Activated naive CD8-positive, alpha-beta T cell (primary cell): ENCODE results near the gene KRTAP5-2.
"Not testable (repeated sequence)": the region's sequence is repeated elsewhere in the genome, so short reads cannot be mapped to it uniquely, and the experiment has no call there.

ENCODE experiments used
- H3K27ac Mint-ChIP-seq: one replicate; pipeline ENCODE4 v1.8.0; 2021; ENCODE audit warnings: mixed read lengths
- H3K27me3 Mint-ChIP-seq: one replicate; pipeline ENCODE4 v1.8.0; 2021; ENCODE audit warnings: mixed read lengths
- H3K36me3 Mint-ChIP-seq: one replicate; pipeline ENCODE4 v1.8.0; 2021; ENCODE audit warnings: mixed read lengths
- H3K4me1 Mint-ChIP-seq: one replicate; pipeline ENCODE4 v1.8.0; 2021; ENCODE audit warnings: low read depth, mixed read lengths
- H3K4me3 Mint-ChIP-seq: one replicate; pipeline ENCODE4 v1.8.0; 2021; ENCODE audit warnings: mild to moderate bottlenecking, mixed read lengths
- H3K9me3 Mint-ChIP-seq: one replicate; pipeline ENCODE4 v1.8.0; 2021; ENCODE audit warnings: low read depth, mixed read lengths

KRTAP5-2 gene

GRCh38 chr11:1605923-1606322, 7.8 kb upstream of the KRTAP5-2 start:
- H3K9me3 Mint-ChIP-seq, H3K4me3 Mint-ChIP-seq, H3K4me1 Mint-ChIP-seq, H3K36me3 Mint-ChIP-seq, H3K27ac Mint-ChIP-seq: not testable (repeated sequence)
- H3K27me3 Mint-ChIP-seq: peaks cover 21% of the 10 kb centered on the region

- peaks cover 25% of the 10 kb centered on the region for H3K27me3 Mint-ChIP-seq
- no peaks in the 10 kb centered on the region for H3K9me3 Mint-ChIP-seq
- no peaks in the 10 kb centered on the region for H3K4me1 Mint-ChIP-seq
- H3K27ac Mint-ChIP-seq: no peak overlapping the region
- no peaks in the 10 kb centered on the region for H3K36me3 Mint-ChIP-seq
- no peak overlapping the region for H3K4me3 Mint-ChIP-seq
Measured at GRCh38 chr11:1604711-1605110, 6.6 kb upstream of the KRTAP5-2 start.

- no peaks in the 10 kb centered on the region for H3K4me1 Mint-ChIP-seq
- peaks cover 28% of the 10 kb centered on the region for H3K27me3 Mint-ChIP-seq
- H3K9me3 Mint-ChIP-seq: no peaks in the 10 kb centered on the region
- no peak overlapping the region for H3K4me3 Mint-ChIP-seq
- no peak overlapping the region for H3K27ac Mint-ChIP-seq
- H3K36me3 Mint-ChIP-seq: no peaks in the 10 kb centered on the region
Measured at GRCh38 chr11:1604181-1604580, 6.1 kb upstream of the KRTAP5-2 start.

DNA sequence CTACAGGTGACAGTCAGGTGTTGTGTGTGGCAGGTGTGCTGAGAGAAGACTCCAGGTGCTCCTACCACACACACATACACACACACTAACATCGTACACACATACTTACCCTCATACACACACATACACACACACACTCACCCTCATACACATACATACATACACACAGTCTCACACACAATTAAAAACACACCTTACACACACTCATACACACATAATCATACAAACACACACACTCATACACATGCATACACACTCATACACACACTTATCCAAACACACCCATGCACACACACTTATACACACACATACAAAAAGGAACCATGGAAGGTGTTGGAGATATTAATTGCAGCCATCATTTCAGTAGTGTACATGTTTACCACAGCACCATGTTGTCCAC, 5.5 kb upstream of the KRTAP5-2 start:
- peaks cover 28% of the 10 kb centered on the region for H3K27me3 Mint-ChIP-seq
- no peaks in the 10 kb centered on the region for H3K4me1 Mint-ChIP-seq
- H3K27ac Mint-ChIP-seq: no peak overlapping the region
- H3K36me3 Mint-ChIP-seq: no peaks in the 10 kb centered on the region
- no peaks in the 10 kb centered on the region for H3K9me3 Mint-ChIP-seq
- no peak overlapping the region for H3K4me3 Mint-ChIP-seq

GRCh38 chr11:1601663-1602062, 3.6 kb upstream of the KRTAP5-2 start:
- H3K4me3 Mint-ChIP-seq, H3K27ac Mint-ChIP-seq, H3K4me1 Mint-ChIP-seq, H3K9me3 Mint-ChIP-seq, H3K36me3 Mint-ChIP-seq: not testable (repeated sequence)
- peaks cover 34% of the 10 kb centered on the region for H3K27me3 Mint-ChIP-seq

- Mint-ChIP-seq H3K9me3 (no peaks in the 10 kb centered on the region), H3K27me3 (peaks cover 37% of the 10 kb centered on the region), H3K4me3 (no peak overlapping the region), H3K27ac (no peak overlapping the region), H3K36me3 (no peaks in the 10 kb centered on the region), H3K4me1 (peaks cover 1% of the 10 kb centered on the region)
Measured at GRCh38 chr11:1600626-1601025, 2.5 kb upstream of the KRTAP5-2 start.

DNA sequence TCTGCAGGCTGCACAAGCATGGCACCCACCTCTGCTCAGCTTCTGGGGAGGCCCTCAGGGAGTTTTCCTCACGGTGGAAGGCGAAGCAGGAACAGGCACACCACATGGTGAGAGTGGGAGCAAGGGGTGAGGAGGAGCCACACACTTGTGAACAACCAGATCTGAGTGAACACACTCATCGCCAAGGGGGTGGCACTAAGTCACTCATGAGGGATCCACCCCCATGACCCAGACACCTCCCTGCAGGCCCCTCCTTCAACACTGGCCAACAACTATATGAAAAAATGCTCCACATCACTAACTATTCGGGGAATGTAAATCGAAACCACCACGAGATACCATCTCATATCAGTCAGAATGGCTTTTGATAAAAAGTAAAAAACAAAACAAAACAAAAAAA, 722 bp upstream of the KRTAP5-2 start:
- no peak overlapping the region for H3K4me3 Mint-ChIP-seq
- no peak overlapping the region for H3K27ac Mint-ChIP-seq
- peaks cover 3% of the 10 kb centered on the region for H3K4me1 Mint-ChIP-seq
- no peaks in the 10 kb centered on the region for H3K9me3 Mint-ChIP-seq
- H3K27me3 Mint-ChIP-seq: peaks cover 41% of the 10 kb centered on the region
- no peaks in the 10 kb centered on the region for H3K36me3 Mint-ChIP-seq

DNA sequence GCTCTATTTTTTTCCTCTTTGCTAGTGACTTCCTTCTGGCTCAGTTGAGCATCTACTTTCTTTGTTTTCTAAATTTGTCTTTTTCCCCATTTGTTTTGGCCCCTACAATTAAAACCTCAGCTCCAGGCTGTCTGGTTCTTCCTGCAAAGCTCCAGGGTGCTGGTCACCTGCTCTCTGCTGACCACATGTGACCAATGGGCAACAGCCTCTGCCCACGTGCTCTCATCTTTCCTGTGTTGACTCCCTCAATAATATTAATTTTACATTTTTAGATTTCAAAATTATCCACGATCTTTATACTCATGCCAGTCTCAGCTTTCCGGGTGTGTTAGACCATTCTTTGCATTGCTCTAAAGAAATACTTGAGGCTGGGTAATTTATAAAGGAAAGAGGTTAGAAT, 312 bp upstream of the KRTAP5-2 start:
- not testable (repeated sequence) for H3K36me3 Mint-ChIP-seq, H3K4me3 Mint-ChIP-seq, H3K4me1 Mint-ChIP-seq, H3K9me3 Mint-ChIP-seq, H3K27ac Mint-ChIP-seq
- H3K27me3 Mint-ChIP-seq: peaks cover 39% of the 10 kb centered on the region

GRCh38 chr11:1597331-1597993, 632 bp downstream of the KRTAP5-2 start:
- Mint-ChIP-seq H3K27ac (no peak overlapping the region), H3K9me3 (no peaks in the 10 kb centered on the region), H3K36me3 (no peaks in the 10 kb centered on the region), H3K4me1 (peaks cover 3% of the 10 kb centered on the region), H3K4me3 (no peak overlapping the region), H3K27me3 (peaks cover 40% of the 10 kb centered on the region)

DNA sequence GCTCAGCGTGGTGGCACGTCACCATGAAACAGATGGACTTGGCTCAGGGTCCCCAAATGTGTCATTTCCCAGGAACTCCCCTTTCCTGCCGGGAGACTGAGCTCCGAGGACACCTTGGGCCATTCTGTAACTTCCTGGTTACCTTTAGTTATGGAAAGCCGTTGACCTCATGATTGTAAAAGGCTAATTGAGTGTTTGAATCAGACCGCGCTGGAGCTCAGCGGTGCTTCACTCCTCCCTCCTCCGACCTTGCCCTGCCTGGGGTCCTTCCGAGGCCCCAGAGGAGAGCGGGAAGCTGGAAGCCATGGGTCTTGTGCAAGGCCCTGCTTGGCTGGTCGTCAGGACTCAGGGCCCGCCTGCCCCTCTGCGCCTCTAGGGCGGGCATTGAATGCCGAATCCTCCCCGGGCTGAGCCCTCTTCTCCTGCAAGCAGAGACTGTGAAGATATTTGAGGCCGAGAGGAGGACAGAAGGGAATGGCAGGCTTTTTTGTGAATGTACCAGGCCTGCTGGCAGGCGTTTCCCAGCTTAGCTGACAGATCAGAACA, 1.4 kb downstream of the KRTAP5-2 start:
- H3K27me3 Mint-ChIP-seq: peaks cover 36% of the 10 kb centered on the region
- not testable (repeated sequence) for H3K4me3 Mint-ChIP-seq, H3K9me3 Mint-ChIP-seq, H3K4me1 Mint-ChIP-seq, H3K36me3 Mint-ChIP-seq, H3K27ac Mint-ChIP-seq

- H3K36me3 Mint-ChIP-seq, H3K4me1 Mint-ChIP-seq, H3K4me3 Mint-ChIP-seq, H3K27ac Mint-ChIP-seq, H3K9me3 Mint-ChIP-seq: not testable (repeated sequence)
- H3K27me3 Mint-ChIP-seq: peaks cover 36% of the 10 kb centered on the region
Measured at GRCh38 chr11:1595994-1596575, 2.0 kb downstream of the KRTAP5-2 start.

- H3K4me3 Mint-ChIP-seq: no peak overlapping the region
- no peaks in the 10 kb centered on the region for H3K9me3 Mint-ChIP-seq
Measured at GRCh38 chr11:1592628-1593027, 5.5 kb downstream of the KRTAP5-2 start.

DNA sequence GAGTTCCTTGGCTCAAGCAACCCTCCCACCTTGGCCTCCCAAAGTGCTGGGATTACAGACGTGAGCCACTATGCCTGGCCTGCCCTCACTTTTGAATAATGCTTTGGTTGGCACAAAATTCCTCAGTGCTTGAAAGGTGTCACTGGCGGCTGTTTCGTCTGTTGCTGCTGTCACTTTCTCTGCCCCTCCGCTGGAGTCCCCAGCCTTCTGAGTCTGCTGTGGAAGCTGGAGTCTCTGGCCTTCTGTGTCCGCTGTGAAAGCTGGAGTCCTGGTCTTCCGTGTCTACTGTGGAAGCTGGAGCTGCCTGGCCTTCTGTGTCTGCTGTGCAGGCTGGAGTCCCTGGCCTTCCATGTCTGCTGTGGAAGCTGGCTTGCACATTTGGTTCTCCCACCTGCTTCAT, 8.1 kb downstream of the KRTAP5-2 start:
- H3K4me3 Mint-ChIP-seq: peak overlapping the region; percentile 10
- H3K27ac Mint-ChIP-seq: no peak overlapping the region
- peaks cover 16% of the 10 kb centered on the region for H3K4me1 Mint-ChIP-seq
- no peaks in the 10 kb centered on the region for H3K9me3 Mint-ChIP-seq
- H3K27me3 Mint-ChIP-seq: peaks cover 16% of the 10 kb centered on the region
- no peaks in the 10 kb centered on the region for H3K36me3 Mint-ChIP-seq

More at GRCh38 chr11:1592628-1593027, 5.5 kb downstream of the KRTAP5-2 start:
- H3K36me3 Mint-ChIP-seq: no peaks in the 10 kb centered on the region
- peaks cover 29% of the 10 kb centered on the region for H3K27me3 Mint-ChIP-seq
- peaks cover 14% of the 10 kb centered on the region for H3K4me1 Mint-ChIP-seq
- H3K27ac Mint-ChIP-seq: no peak overlapping the region

DNA sequence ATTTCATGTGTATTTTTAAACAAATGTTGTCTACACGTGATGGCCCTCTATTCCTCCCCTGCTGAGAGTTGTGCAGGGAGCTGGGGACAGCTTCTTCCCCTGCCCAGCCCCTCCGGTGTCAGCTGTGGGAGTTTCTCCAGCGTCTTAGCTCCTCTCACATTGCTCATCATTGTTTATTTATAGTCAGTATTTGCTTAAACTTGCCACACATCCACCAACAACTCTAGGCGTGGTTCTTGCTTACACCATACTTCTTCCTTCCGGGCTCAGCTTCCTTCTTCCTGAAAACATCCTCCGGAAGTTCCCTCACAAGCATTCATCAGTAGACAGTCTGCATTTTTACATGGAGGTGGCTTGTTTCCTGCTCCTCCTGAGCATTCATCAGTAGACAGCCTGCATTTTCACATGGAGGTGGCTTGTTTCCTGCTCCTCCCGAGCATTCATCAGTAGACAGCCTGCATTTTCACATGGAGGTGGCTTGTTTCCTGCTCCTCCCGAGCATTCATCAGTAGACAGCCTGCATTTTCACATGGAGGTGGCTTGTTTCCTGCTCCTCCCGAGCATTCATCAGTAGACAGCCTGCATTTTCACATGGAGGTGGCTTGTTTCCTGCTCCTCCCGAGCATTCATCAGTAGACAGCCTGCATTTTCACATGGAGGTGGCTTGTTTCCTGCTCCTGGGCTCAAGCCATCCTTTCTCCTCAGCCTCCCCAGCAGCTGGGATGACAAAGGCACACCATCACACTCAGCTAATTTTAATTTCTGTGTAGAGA, 8.7 kb downstream of the KRTAP5-2 start:
- Mint-ChIP-seq H3K4me3 (peak overlapping the region; percentile 0), H3K27me3 (peaks cover 16% of the 10 kb centered on the region), H3K4me1 (peaks cover 18% of the 10 kb centered on the region), H3K27ac (peak overlapping the region; percentile 61)
- not testable (repeated sequence) for H3K36me3 Mint-ChIP-seq, H3K9me3 Mint-ChIP-seq

GRCh38 chr11:1586699-1587098, 11.4 kb downstream of the KRTAP5-2 start:
- no peaks in the 10 kb centered on the region for H3K36me3 Mint-ChIP-seq
- peaks cover 24% of the 10 kb centered on the region for H3K4me1 Mint-ChIP-seq
- H3K27me3 Mint-ChIP-seq: peaks cover 6% of the 10 kb centered on the region
- H3K4me3 Mint-ChIP-seq: no peak overlapping the region
- H3K9me3 Mint-ChIP-seq: no peaks in the 10 kb centered on the region
- no peak overlapping the region for H3K27ac Mint-ChIP-seq
